ENCODE data around the gene ATXN1. TPM values are rescaled to one million over a fixed set of nuclear protein-coding genes. Genes with fewer than 3 reads are reported as not detected.

Gene ATXN1
- total RNA-seq, 2 donors from 2014 or later = 21.6 to 25.4 TPM

DNA sequence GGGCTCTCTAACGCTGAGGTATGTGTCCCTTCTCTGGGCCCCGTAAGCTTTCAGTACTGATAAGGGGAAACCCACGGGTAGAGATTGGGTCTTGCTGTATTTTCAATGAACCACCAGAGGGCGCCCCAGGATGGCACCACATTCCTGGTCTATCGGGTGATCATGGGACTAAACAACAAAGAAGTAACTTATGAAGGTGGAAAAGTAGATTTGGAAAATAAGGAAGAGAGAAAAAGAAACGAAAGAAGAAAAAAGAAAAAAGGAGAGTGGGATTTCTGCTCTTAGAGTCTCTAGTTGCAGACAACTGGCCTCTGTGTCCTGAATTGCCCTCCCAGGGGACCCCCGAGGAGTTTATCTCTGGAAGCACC is 429.1 kb downstream of the ATXN1 start:
- DNase-seq (ENCODE audit: low spot score in 2 of 2) (peak; percentile 72 to 80), ATAC-seq (peak; percentile 93 to 98)
- Mint-ChIP-seq H3K36me3 (no peaks in the 10 kb centered on the region), H3K27ac (no peak overlapping the region), H3K9me3 (no peaks in the 10 kb centered on the region)

DNA sequence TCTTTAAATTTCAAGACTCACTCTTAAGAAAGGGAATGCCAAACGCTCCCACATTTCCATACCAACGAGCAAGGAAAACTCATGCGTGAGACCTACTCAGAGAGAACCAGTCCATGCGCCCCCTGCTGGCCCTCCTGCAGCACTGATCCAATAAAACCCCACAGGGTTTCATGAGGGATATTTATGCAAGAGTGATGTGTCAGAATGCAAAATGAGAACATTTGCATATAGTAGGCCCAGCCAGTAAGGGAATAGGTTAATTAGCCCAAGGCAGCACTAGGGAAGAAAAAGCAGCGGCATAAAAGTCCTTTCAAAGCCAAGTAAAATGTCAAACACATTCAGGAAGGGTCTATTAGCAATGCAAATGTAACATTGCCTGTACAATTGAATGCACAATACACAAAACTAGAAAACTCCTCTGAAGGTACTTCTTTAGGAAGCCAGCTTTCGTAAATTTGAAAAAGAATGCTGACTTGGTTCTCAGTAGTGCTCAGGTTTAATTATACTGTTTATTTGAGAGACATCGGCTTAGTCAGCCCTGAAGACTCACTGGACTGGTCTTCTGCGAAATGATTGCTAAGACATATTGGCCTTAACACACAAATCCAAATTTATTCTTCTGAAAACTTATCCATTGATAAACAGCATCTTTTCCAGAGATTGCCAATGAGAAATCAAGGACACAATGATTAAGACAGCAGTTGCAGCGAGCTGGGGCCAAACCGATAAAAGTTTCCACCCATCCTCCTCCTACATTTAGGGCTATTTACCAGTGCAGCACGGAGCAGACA is 429.7 kb downstream of the ATXN1 start:
- peak; percentile 79 to 92 for ATAC-seq
- H3K36me3 Mint-ChIP-seq = no peaks in the 10 kb centered on the region
- no peaks in the 10 kb centered on the region for H3K9me3 Mint-ChIP-seq
- no peak overlapping the region for H3K27ac Mint-ChIP-seq
- DNase-seq (ENCODE audit: low spot score in 2 of 2) = peak in 1 of 2 donors; percentile 60

DNA sequence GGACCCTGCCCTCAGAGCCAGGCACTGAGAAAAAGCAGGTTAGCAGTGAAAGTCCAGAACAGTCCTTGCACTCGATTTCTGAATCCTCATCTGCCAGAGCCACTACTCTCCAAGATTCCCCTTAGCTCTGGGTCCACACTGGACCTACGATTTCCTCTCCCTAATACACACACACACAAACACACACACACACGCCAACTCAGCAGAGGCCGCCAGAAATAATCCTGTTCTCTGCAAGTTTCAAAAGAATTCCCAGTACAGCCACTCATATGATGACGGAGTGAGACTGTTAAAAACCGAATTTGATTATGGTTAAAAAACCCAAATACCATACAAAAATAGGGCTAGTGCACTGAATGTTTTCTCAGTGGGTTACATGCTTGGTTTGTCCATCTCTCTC is 432.0 kb downstream of the ATXN1 start:
- ATAC-seq (no peak), DNase-seq (ENCODE audit: low spot score in 2 of 2) (no peak)
- H3K9me3 Mint-ChIP-seq = no peaks in the 10 kb centered on the region
- H3K27ac Mint-ChIP-seq = no peak overlapping the region
- peaks cover 0 to 7% of the 10 kb centered on the region in 2 donors for H3K36me3 Mint-ChIP-seq

DNA sequence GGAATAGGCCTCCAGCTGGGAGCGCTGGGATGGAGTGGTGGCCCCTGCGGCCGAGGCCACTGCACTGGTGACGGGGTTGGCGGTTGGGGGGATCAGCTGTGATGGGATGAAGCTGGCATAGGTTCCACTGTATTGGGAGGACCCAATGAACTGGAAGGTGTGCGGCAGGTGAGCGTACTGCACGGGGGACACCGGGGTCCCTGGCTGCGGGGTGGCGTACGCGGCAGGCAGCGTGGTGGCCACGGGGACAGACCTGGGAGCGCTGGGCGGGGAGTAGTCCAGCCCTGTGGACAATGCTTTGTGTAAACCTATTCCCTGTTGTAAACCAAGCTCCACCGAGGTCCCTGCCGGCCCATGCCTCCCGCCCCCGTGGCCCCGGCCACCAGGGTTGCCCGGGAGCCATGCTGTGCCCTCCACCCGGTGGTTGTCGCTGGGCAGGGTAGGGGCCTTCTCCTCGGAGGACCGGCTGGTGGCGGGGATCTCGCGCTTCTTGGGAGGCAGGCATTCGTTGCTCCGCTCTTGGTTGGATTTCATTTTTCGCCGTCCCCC is 433.4 kb downstream of the ATXN1 start:
- no peak for ATAC-seq
- Mint-ChIP-seq H3K27ac (no peak overlapping the region), H3K9me3 (no peaks in the 10 kb centered on the region), H3K36me3 (peaks cover 0 to 7% of the 10 kb centered on the region in 2 donors)
- no peak for DNase-seq (ENCODE audit: low spot score in 2 of 2)

DNA sequence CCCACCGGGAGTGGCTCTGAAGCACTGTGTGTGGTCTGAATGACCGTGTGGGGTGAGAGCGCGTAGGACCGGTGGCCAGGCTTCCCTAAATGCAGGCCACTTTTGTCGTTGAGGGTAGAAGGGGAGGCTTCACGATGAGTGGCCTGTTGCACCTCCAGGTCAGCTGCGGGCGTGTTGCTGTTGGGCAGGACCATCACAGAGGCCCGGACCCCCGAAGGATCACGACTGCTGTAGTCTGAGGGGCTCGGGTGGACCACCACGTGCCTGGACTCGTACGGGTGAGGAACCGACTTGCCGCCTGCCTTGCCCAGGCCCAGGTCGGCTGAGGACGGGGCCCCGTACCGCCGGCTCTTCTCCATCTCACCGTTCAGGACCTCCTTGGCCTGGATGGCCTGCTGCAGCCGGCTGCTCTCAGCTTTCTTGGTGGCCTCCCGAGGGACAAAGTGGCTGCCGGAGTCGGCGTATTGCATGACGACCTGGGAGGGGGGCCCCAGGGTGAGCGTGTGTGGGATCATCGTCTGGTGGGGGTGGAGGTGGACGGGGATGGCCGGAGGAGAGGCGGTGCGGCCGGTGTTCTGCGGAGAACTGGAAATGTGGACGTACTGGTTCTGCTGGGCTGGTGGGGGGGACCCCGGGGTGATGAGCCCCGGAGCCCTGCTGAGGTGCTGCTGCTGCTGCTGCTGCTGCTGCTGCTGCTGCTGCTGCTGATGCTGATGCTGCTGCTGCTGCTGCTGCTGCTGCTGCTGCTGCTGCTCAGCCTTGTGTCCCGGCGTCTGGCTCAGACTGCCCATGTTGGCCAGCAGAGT is 434.1 kb downstream of the ATXN1 start:
- Mint-ChIP-seq H3K9me3 (no peaks in the 10 kb centered on the region), H3K36me3 (peaks cover 0 to 7% of the 10 kb centered on the region in 2 donors), H3K27ac (peak overlapping the region in 1 of 2 donors; percentile 57)
- ATAC-seq (no peak), DNase-seq (ENCODE audit: low spot score in 2 of 2) (no peak)

DNA sequence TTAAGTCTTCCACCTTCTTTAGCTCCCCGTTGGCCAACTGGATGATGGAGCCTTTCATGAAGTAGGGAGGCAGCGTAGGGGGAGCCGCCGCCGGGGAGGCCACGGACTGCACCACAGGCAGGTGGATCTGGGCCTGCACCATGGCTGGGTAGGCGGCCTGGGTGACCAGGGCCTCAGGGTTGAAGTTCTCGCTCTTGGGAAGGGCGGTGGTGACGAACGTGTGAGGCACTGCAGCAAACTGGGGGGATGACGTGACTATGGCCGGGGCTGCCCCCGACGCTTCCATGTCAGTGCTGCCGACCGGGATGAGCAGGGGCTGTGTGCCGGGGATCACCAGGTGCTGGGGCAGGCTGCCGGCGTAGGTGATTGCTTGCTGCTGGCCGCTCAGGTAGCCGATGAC is 434.7 kb downstream of the ATXN1 start:
- H3K36me3 Mint-ChIP-seq = peaks cover 0 to 7% of the 10 kb centered on the region in 2 donors
- no peaks in the 10 kb centered on the region for H3K9me3 Mint-ChIP-seq
- H3K27ac Mint-ChIP-seq = peak overlapping the region in 1 of 2 donors; percentile 57
- DNase-seq (ENCODE audit: low spot score in 2 of 2) = no peak
- ATAC-seq = no peak

DNA sequence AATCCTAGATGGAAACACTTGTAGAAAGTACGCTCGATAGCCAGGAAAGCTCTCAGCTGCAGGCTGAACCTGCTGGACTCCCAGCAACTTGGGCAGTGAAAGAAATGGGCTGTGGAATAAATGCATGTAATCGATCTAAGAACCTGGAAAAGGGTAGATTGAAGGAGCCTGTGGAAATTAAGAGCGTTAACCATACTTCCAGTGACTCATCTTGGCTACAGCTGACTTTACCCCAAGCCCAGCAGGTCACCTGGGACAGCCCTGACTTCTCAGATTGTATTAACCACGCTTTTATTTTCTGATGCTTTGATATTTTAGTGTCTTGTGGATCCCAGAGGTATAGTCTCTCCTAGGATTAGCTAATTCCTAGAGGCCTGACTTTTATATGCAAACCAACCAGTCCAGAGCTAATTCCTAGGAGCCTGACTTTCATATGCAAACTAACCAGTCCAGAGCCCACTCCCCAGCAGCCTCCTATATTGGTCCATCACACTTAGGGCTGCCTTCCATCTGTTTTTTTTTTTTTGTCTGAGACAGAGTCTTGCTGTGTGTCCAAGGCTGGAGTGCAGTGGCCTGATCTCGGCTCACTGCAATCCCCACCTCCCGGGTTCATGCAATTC is 436.5 kb downstream of the ATXN1 start:
- ATAC-seq (no peak), DNase-seq (ENCODE audit: low spot score in 2 of 2) (no peak)
- H3K9me3 Mint-ChIP-seq = no peaks in the 10 kb centered on the region
- H3K27ac Mint-ChIP-seq = peak overlapping the region in 1 of 2 donors; percentile 33
- peaks cover 0 to 7% of the 10 kb centered on the region in 2 donors for H3K36me3 Mint-ChIP-seq

DNA sequence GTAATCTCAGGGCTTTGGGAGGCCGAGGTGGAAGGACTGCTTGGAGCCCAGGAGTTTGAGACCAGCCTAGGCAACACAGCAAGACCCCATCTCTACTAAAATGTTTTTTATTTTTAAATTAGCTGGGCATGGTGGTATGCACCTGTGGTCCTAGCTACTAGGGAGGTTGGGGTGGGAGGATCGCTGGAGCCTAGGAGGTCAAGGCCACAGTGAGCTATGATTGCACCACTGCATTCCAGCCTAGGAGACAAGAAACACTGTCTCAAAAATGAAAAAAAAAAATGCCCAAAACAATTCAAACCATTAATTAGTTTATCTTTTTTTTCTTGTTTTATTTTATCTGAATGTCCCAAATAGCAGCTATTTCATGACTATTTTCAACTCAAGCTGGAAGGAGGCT is 437.1 kb downstream of the ATXN1 start:
- no peak for DNase-seq (ENCODE audit: low spot score in 2 of 2)
- no peak for ATAC-seq
- H3K9me3 Mint-ChIP-seq = no peaks in the 10 kb centered on the region
- H3K36me3 Mint-ChIP-seq = peaks cover 0 to 7% of the 10 kb centered on the region in 2 donors
- H3K27ac Mint-ChIP-seq = peak overlapping the region in 1 of 2 donors; percentile 33

DNA sequence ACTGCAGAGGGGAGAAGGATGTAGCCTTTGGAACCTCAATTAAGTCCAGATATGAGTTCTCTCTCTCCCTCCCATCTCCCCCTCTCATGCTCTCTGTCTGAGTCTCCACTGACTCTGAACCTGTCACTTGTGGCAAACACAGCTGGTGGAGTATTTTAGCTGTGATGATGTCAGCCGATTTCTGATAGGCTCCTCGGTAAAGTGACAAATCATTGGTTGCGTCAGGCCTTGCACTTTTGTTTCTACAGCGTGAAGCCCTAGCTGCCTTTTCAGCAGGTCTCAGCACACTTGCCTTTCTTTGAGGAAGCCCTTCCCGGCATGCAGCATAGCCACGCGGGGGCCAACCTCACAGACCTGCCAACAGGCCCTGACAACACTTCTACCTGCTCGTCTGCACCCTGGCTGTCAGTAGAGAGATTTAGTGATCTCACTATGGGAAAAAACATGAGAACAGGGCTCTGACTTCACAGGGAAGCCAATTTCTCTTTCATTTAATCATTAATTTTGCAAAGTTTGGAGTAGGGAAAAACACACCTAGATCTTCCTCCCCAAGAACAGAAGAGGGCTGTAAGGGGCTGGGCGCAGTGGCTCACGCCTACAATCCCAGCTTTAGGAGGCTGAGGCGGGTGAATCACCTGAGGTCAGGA is 438.5 kb downstream of the ATXN1 start:
- Mint-ChIP-seq H3K36me3 (peaks cover 0 to 7% of the 10 kb centered on the region in 2 donors), H3K9me3 (no peaks in the 10 kb centered on the region), H3K27ac (peak overlapping the region; percentile 91 to 94)
- ATAC-seq (peak; percentile 79 to 84), DNase-seq (ENCODE audit: low spot score in 2 of 2) (peak; percentile 69 to 83)

DNA sequence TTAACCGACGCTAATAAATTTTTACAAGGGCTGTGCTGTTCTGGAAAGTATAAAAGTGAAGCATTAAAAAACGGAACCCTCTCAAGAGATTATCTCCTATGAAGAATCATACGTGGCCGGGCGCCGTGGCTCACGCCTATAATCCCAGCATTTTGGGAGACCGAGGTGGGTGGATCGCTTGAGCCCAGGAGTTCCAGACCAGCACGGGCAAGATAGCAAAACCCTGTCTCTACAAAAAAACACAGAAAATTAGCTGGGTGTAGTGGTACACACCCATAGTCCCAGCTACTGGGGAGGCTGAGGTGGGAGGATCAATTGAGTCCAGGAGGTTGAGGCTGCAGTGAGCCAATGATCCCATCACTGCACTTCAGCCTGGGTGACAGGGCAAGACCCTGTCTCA is 439.4 kb downstream of the ATXN1 start:
- Mint-ChIP-seq H3K27ac (peak overlapping the region in 1 of 2 donors; percentile 91), H3K9me3 (no peaks in the 10 kb centered on the region), H3K36me3 (peaks cover 0 to 7% of the 10 kb centered on the region in 2 donors)
- DNase-seq (ENCODE audit: low spot score in 2 of 2) (no peak), ATAC-seq (no peak)

DNA sequence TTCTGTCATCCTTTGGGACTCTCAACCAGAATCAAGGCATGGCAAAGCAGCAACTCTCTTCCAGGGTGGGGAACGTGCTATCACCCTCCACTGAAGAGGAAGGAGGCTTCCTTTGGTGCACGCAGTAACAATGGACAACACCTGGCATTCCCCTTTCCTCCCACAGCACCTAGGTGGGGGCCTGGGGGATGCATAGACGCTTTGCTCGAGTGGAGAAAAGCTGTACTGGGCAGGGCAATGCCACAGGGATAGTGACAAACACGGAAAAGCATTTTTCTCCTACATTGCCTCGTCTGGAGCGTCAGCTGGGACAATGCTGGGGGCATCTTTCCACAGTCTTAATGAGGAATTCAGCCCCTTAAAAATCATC is 439.9 kb downstream of the ATXN1 start:
- Mint-ChIP-seq H3K9me3 (no peaks in the 10 kb centered on the region), H3K27ac (no peak overlapping the region), H3K36me3 (peaks cover 0 to 7% of the 10 kb centered on the region in 2 donors)
- DNase-seq (ENCODE audit: low spot score in 2 of 2) = no peak
- ATAC-seq = no peak

DNA sequence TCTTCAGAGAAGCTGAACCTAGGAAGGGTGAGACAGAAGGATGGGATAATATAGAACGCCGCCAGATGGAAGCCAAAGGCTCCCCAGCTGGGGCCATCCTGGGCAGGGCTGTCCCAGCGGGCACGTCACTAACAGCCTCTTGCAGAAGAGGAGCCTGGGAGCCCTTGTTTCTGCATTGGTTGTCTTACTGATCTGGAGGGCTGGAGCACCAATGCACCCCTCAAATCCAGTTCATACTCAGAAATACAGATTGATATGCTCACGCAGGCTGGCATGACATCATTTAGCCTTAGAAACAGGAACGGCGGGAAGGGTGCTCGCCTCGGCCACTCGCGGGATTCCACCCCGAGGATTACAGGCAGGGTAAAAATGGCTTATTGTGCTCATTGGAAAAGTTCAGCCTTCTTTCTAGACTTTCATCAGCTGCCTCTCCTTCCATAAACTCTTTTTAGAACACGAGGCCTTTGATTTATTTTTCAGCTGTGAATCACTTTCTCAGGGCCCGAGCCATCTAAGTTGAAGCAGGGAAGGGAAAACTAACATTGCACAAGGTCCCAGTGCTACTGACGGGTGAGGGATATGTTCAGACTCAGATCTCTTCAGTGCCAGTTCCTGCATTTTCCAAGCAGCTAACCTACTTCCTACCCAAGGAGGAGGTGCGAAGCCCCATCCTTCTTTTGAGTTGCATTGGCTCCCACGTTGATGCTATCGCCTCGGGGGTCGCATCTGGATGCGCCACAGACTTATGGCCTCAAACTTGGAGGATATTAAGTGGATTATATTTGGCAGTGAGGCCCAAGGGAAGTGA is 440.5 kb downstream of the ATXN1 start:
- H3K9me3 Mint-ChIP-seq = no peaks in the 10 kb centered on the region
- peak overlapping the region; percentile 72 to 76 for H3K27ac Mint-ChIP-seq
- DNase-seq (ENCODE audit: low spot score in 2 of 2) (no peak), ATAC-seq (no peak)
- peaks cover 0 to 4% of the 10 kb centered on the region in 2 donors for H3K36me3 Mint-ChIP-seq

DNA sequence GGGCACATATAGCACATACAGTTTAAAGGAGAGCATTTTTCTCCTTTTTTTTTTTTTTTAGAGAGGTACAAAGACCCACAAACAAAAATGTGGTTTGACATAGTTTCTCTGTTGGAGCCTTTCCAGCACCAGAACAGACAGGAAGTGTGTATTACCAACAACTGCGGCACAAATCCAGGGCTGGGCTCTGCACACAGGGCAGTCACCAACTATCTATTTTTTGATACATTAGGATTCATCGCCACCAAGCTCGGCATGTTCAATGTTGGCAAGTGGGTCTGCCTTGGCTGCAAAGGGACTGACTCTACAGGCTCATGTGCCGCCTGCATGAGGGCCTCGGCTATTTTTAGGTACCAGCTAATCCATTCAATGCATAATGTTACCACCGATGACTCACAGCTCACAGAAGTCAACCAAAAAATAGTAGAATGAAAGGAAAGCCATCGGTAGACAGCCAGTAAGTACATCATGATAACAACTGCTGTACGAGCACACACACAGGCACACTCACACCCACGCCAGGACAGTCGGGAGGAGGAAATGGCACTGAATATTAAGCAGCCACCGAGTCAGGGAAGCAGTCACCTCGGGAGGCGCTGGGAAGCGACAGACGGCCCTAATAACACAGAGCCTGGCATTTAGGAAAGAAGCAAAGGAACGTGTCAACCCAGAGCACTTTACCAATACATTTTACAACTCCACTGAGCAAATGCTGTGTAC is 441.3 kb downstream of the ATXN1 start:
- Mint-ChIP-seq H3K36me3 (no peaks in the 10 kb centered on the region), H3K27ac (peak overlapping the region; percentile 72 to 76), H3K9me3 (no peaks in the 10 kb centered on the region)
- ATAC-seq (peak; percentile 66 to 72), DNase-seq (ENCODE audit: low spot score in 2 of 2) (peak; percentile 63 to 75)

DNA sequence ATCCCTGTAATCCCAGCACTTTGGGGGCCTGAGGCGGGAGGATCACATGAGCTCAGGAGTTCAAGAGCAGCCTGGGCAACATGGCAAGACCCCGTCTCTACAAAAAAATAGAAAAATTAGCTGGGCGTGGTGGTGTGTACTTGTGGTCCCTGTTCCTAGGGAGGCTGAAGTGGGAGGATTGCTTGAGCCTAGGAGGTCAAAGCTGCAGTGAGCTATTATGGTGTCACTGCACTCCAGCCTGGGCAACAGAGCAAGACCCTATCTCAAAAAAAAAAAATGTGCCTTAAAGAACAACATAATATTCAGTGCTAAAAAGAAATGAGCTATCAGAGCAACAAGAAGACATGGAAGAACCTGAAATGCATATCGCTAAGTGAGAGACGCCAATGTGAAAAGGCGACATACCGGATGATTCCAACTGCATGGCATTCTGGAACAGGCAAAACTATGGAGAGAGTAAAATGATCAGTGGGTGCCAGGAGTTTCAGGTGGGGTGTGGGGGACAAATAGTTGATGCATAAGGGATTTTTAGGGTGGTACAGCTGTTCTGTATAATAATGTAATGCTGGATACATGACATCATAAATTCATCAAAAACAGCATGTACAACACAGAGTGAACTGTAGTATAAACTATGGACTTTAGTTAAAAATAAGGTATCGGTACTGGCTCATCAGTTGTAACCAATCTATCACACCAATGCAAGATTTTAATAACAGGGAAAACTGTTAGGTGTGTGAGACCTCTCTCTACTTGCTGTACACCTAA is 442.1 kb downstream of the ATXN1 start:
- ATAC-seq = no peak
- no peak for DNase-seq (ENCODE audit: low spot score in 2 of 2)
- Mint-ChIP-seq H3K9me3 (no peaks in the 10 kb centered on the region), H3K36me3 (no peaks in the 10 kb centered on the region), H3K27ac (peak overlapping the region; percentile 72 to 76)

DNA sequence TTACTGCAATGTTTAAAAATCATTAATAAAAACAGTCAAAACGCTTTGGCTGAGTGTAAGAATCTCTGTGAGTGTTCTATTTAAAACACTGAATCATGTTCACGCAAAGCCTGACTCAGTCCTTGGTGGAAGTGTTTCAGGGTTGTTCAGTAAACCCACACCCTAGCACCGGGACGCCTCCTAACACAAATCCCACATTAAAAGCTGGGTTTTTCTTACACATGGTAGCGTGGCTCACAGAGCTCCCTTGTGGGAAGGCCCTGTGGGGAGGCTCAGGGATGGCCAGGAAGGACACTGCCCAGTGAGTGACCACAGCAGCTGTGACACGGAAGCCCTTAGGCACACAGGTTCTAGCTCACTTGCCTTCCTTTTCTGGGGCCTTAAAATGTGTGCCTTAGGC is 442.7 kb downstream of the ATXN1 start:
- H3K27ac Mint-ChIP-seq = peak overlapping the region; percentile 45 to 76
- peak; percentile 41 to 74 for DNase-seq (ENCODE audit: low spot score in 2 of 2)
- H3K36me3 Mint-ChIP-seq = no peaks in the 10 kb centered on the region
- H3K9me3 Mint-ChIP-seq = no peaks in the 10 kb centered on the region
- peak; percentile 19 to 52 for ATAC-seq
